GM12801 (cell line): Measurements from ENCODE around the gene ETV7.

Experiments used
- TF ChIP-seq, protein P1 (sequence below): IDR thresholded peaks from one replicate; pipeline ENCODE4 v1.5.1; 2011; ENCODE audit warnings: control low read depth; ENCODE audit not compliant: insufficient read length; ENCODE audit errors: extremely low read depth

ETV7 gene

DNA sequence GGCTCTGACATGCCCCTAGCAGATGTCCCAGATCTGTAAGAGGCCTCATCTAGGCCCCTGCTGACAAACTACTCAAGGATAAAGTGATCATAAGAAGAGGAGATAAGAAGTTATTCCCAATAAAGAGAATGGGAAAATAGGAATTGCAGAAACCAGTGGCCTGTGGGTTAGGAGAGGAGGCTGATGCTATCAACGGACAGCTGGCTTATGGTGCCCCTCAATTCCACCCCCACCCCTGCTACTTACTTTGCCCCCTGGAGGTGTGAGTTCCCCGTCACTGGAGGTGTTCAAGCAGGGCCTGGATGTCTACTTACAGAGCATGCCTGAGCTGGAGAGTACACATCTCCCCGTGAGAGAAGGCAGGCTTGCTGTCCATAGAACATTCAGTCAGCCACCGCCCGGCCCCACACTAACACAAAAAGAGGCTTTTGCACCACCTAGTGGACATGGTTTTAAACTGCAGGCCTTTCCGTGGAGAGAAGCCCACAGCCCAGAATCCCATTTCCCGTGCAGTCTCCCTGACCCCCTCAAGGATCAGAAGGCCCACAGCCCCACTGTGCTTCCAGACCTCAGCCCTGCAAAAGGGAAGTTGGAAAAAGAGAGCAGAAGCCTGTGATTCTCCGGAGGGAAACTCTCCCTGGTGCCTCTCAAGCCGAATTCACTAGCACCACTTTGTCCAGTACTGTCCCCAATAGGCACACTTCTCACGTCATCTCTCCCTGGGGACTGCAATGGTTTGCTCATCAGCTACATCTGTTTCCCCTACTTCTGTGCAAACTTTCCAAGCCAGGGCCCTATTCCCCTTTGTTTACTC is 27.0 kb downstream of the ETV7 start:
- TF ChIP-seq, protein P1, sequence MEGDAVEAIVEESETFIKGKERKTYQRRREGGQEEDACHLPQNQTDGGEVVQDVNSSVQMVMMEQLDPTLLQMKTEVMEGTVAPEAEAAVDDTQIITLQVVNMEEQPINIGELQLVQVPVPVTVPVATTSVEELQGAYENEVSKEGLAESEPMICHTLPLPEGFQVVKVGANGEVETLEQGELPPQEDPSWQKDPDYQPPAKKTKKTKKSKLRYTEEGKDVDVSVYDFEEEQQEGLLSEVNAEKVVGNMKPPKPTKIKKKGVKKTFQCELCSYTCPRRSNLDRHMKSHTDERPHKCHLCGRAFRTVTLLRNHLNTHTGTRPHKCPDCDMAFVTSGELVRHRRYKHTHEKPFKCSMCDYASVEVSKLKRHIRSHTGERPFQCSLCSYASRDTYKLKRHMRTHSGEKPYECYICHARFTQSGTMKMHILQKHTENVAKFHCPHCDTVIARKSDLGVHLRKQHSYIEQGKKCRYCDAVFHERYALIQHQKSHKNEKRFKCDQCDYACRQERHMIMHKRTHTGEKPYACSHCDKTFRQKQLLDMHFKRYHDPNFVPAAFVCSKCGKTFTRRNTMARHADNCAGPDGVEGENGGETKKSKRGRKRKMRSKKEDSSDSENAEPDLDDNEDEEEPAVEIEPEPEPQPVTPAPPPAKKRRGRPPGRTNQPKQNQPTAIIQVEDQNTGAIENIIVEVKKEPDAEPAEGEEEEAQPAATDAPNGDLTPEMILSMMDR, result no peak

DNA sequence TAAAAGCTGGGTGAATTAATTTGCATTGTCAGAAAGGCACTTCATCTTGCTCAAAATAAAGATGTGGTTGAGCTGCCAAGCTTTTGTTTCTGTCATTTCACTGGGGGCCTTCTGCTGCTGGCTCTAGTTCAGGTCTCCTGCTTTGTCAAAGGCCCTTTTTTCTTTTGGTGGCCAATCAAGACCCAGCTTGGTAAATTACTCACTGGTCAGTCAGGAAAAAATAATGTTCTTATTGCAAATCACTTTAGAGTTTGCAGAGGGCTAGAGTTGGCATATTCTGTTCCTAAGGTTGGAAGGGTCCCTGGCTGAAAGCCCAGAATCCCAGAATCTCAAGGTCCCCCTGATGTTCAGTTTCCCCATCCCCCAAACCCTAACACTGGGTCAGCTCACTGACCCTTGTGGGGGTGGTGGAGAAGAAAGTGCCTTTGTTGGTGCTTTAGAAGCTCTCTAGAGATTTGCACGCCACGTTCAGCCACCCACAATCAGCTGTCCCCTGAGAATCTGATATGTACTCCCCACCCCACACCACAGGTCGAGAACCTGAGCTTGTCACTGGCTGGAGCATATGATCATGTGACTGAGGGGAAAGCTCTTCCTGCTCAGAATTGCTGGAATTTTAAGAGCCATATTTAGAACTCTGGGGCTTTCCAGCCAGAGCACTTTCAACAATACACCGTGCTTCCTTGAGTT is 29.1 kb downstream of the ETV7 start:
- TF ChIP-seq, protein P1, result no peak

DNA sequence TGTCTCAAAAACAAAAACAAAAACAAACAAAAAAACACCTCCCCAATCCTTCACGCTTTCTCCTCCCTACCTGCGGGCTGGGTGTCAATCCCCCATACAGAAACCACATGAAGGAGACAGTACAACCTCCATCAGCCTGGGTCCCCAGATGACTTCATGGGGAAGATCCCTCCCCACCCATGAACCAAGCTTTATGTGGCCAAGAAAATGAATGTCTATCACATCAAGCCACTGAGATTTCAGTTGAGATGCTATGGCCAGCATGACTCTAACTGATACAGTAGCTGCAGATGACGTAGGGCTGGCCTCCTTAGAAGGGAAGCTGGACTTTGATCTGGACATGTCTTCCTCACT is 29.6 kb downstream of the ETV7 start:
- TF ChIP-seq, protein P1, result no peak

DNA sequence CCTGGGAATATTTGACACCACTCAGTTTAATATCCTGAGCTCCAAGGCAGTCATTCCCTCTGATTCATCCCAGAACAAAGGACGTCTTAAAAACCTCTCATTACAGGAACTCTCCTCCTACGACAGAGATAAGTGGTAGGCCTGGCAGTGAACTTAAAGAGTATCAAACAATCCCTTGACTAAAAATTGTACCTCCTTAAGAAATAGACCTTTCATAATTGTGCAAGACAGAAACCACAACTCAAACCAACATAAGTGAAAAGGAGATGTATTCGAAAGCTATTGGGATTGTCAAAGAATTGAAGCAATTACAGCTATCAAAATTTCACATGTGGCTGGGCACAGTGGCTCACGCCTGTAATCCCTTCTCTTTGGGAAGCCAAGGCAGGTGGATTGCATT is 31.6 kb downstream of the ETV7 start:
- TF ChIP-seq, protein P1, result no peak

DNA sequence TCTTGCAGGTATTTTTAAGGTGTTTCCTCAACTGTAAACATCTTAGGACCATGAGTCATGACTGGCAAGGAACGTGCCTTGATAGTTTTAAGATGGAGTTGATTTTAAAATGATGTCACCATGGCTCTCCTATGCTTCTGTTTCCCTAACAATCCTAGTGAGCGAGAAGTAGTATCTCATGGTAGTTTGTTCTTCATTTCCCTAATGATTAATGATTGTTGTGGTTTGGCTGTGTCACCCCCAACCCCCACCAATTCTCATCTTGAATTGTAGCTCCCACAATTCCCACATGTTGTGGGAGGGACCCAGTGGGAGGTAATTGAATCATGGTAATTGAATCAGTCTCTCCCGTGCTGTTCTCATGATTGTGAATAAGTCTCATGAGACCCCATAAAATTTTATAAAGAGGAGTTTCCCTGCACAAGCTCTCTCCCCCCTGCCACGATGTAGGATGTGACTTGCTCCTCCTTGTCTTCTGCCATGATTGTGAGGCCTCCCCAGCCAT is 34.0 kb downstream of the ETV7 start:
- TF ChIP-seq, protein P1, result no peak

DNA sequence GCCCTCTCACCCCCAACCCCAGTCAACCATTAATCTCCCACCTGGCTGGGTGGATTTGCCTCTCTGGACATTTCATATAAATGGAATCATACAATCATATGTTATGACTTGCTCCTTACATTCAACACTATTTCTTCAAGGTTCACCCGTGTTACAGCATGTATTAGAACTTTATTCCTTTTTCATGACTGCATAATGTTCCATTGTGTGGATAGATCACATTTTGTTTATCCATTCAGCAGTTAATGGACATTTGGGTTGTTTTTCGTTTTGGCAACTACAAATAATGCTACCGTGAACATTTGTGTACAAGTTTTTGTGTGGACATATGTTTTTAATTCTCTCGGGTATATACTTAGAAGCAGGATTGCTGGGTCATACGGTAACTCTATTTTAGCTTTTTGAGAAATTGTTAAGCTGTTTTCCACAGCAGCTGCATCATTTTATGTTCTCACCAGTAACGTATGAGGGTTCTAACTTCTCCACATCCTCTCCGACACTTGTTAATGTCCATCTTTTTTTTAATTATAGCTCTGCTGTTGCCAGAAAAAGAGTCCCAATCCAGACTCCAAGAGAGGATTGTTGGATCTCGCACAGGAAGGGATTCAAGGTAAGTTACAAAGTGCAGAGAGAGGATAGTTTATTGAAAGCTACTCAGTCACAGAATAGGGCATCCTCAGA is 34.9 kb downstream of the ETV7 start:
- TF ChIP-seq, protein P1, result no peak

DNA sequence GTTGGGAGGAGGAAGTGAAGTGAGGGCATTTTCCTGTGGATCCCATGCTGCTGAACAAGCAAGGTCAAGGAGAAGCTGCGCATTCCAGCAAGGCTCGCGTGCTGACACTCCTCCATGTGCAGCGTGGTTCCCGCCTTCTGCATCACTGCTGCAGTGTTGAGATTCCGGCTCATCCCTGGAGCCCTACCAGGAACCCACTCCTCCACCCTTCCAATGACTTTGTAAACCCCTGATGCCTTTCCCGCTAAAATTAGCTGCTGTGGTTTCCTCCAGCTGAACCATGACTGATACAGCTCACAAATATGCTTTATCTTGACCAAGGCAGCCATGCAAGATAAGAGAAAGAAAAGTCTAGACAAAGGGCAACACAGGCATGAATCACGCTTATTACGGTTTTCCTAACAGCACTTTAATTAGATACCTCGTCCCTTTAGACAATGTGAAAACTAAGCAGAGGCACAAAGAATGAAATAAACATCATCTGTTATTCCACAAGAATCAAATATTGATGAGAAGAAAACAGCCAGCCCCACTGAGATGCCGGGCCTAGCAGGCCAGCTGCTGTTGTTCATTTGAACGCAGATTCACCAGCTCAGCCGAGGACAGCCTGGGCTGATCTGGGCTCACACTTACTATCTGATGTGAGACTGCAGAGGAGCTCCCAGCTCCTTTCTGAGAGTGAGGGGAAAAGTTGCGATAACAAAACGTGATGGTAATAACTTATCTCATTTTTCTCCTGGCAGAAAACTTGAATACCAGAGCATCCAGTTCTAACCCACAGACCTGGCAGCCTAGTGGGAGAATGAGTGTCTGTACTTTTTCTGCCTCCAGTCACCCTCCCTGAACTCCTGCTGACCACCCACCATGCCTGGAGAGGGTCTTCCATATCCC is 36.5 kb downstream of the ETV7 start:
- TF ChIP-seq, protein P1, result no peak
